ENCODE measurements around the gene HTT.

HTT gene

GRCh38 chr4:3107691-3108121 is 33.2 kb downstream of the HTT start:
- TF ChIP-seq EZH2phosphoT487 (IDR thresholded peaks at IDR 0.05; ENCODE audit: low read length), result no peak
- TF ChIP-seq EZH2 (optimal IDR thresholded peaks at IDR 0.05; ENCODE audit: low read depth, low read length), result no peak
- TF ChIP-seq CTCF (IDR thresholded peaks at IDR 0.05; ENCODE audit: low read length), result no peak
- no peaks in the 10 kb centered on the region for H3K4me1 ChIP-seq (ENCODE audit: low read length)
- H3K27me3 ChIP-seq (replicated peaks; ENCODE audit: insufficient read depth, low read length), result no peaks in the 10 kb centered on the region
- no peak overlapping the region for H2AFZ ChIP-seq (ENCODE audit: low read length)
- no peaks in the 10 kb centered on the region for H3F3A ChIP-seq (ENCODE audit: insufficient read depth, low read length)
- 0 out of 2 replicates have a peak, but pooled peaks cover 5% of the 10 kb centered on the region for H3K36me3 ChIP-seq (replicated peaks; ENCODE audit: insufficient read depth, low read length)
- no peak overlapping the region for H3K9ac ChIP-seq (ENCODE audit: low read length)
- no peaks in the 10 kb centered on the region for H3K9me2 ChIP-seq (replicated peaks; ENCODE audit: insufficient read depth, low read length)
- no peak overlapping the region for H3K27ac ChIP-seq (ENCODE audit: low read length)
- DNase-seq, result no peak
- no peaks in the 10 kb centered on the region for H3K9me3 ChIP-seq (replicated peaks; ENCODE audit: insufficient read depth, low read length)
- no peaks in the 10 kb centered on the region for H3K79me2 ChIP-seq (ENCODE audit: low read length)
- no peak overlapping the region for H3K4me2 ChIP-seq (ENCODE audit: low read depth, low read length)
- no peak overlapping the region for H3K4me3 ChIP-seq (ENCODE audit: low read length)
- H4K20me1 ChIP-seq (ENCODE audit: insufficient read depth, low read length), result no peaks in the 10 kb centered on the region; the same call in 1 of the 2 replicates

GRCh38 chr4:3108211-3108610 is 33.7 kb downstream of the HTT start:
- DNase-seq, result no peak
- Histone ChIP-seq H3K36me3 (replicated peaks; ENCODE audit: insufficient read depth, low read length) (0 out of 2 replicates have a peak, but pooled peaks cover 5% of the 10 kb centered on the region), H3K4me1 (ENCODE audit: low read length) (no peaks in the 10 kb centered on the region), H3K27ac (ENCODE audit: low read length) (no peak overlapping the region), H3K4me3 (ENCODE audit: low read length) (no peak overlapping the region), H3F3A (ENCODE audit: insufficient read depth, low read length) (no peaks in the 10 kb centered on the region), H3K4me2 (ENCODE audit: low read depth, low read length) (no peak overlapping the region), H3K79me2 (ENCODE audit: low read length) (no peaks in the 10 kb centered on the region), H3K9ac (ENCODE audit: low read length) (no peak overlapping the region), H2AFZ (ENCODE audit: low read length) (no peak overlapping the region), H3K9me2 (replicated peaks; ENCODE audit: insufficient read depth, low read length) (no peaks in the 10 kb centered on the region), H3K9me3 (replicated peaks; ENCODE audit: insufficient read depth, low read length) (no peaks in the 10 kb centered on the region), H3K27me3 (replicated peaks; ENCODE audit: insufficient read depth, low read length) (no peaks in the 10 kb centered on the region), H4K20me1 (ENCODE audit: insufficient read depth, low read length) (no peaks in the 10 kb centered on the region; the same call in 1 of the 2 replicates)
- TF ChIP-seq EZH2 (optimal IDR thresholded peaks at IDR 0.05; ENCODE audit: low read depth, low read length), result no peak
- TF ChIP-seq EZH2phosphoT487 (IDR thresholded peaks at IDR 0.05; ENCODE audit: low read length), result no peak
- TF ChIP-seq CTCF (IDR thresholded peaks at IDR 0.05; ENCODE audit: low read length), result no peak

- Histone ChIP-seq H3K36me3 (replicated peaks; ENCODE audit: insufficient read depth, low read length) (peaks cover 5% of the 10 kb centered on the region; the same call in 1 of the 2 replicates), H3F3A (ENCODE audit: insufficient read depth, low read length) (no peaks in the 10 kb centered on the region), H3K27me3 (replicated peaks; ENCODE audit: insufficient read depth, low read length) (no peaks in the 10 kb centered on the region), H3K4me1 (ENCODE audit: low read length) (no peaks in the 10 kb centered on the region), H3K27ac (ENCODE audit: low read length) (no peak overlapping the region), H3K79me2 (ENCODE audit: low read length) (no peaks in the 10 kb centered on the region), H3K9ac (ENCODE audit: low read length) (no peak overlapping the region), H3K4me2 (ENCODE audit: low read depth, low read length) (no peak overlapping the region), H3K9me3 (replicated peaks; ENCODE audit: insufficient read depth, low read length) (no peaks in the 10 kb centered on the region), H2AFZ (ENCODE audit: low read length) (no peak overlapping the region), H4K20me1 (ENCODE audit: insufficient read depth, low read length) (no peaks in the 10 kb centered on the region), H3K4me3 (ENCODE audit: low read length) (no peak overlapping the region), H3K9me2 (replicated peaks; ENCODE audit: insufficient read depth, low read length) (no peaks in the 10 kb centered on the region)
- TF ChIP-seq EZH2phosphoT487 (IDR thresholded peaks at IDR 0.05; ENCODE audit: low read length) (no peak), EZH2 (optimal IDR thresholded peaks at IDR 0.05; ENCODE audit: low read depth, low read length) (no peak), CTCF (IDR thresholded peaks at IDR 0.05; ENCODE audit: low read length) (no peak)
- DNase-seq, result no peak
These were observed 37.0 kb downstream of the HTT start for GRCh38 chr4:3111461-3111860.
